NCI-H2227 (cell line): ENCODE data around the gene OR5AU1.
A peak's percentile ranks its signal among the peaks of the same experiment; 100 is the strongest.

Experiments used
- DNase-seq: peaks from one replicate; lab custom pipeline; 2025; ENCODE audit not compliant: unreplicated experiment; lab: John Stamatoyannopoulos, UW

The OR5AU1 gene

GRCh38 chr14:21155963-21156362, at the start of gene OR5AU1:
Gene OR5AU1, minus strand, starts transcription at chr14:21156063. Its CDS starts 191 bp downstream, at chr14:21155872.
- DNase-seq, result no peak

- DNase-seq, result no peak
These were observed 49.3 kb upstream of the OR5AU1 start for GRCh38 chr14:21205026-21205677.

GRCh38 chr14:21204167-21205025, 48.5 kb upstream of the OR5AU1 start:
- DNase-seq, result no peak

- DNase-seq, result no peak
These were observed 47.8 kb upstream of the OR5AU1 start for GRCh38 chr14:21203470-21204166.

- no peak for DNase-seq
These were observed 46.8 kb upstream of the OR5AU1 start for GRCh38 chr14:21202463-21203358.

- DNase-seq, result no peak
These were observed 46.0 kb upstream of the OR5AU1 start for GRCh38 chr14:21201732-21202462.

- no peak for DNase-seq
These were observed 45.0 kb upstream of the OR5AU1 start for GRCh38 chr14:21200752-21201461.

- DNase-seq, result no peak
These were observed 44.0 kb upstream of the OR5AU1 start for GRCh38 chr14:21199611-21200560.

- no peak for DNase-seq
These were observed 41.7 kb upstream of the OR5AU1 start for GRCh38 chr14:21197418-21198205.

- DNase-seq, result no peak
These were observed 38.7 kb upstream of the OR5AU1 start for GRCh38 chr14:21194597-21194996.

- DNase-seq, result no peak
These were observed 37.1 kb upstream of the OR5AU1 start for GRCh38 chr14:21192875-21193535.

GRCh38 chr14:21192447-21192822, 36.6 kb upstream of the OR5AU1 start:
- no peak for DNase-seq

GRCh38 chr14:21191809-21192446, 36.1 kb upstream of the OR5AU1 start:
- peak; percentile 90 for DNase-seq

- peak; percentile 41 for DNase-seq
These were observed 35.5 kb upstream of the OR5AU1 start for GRCh38 chr14:21191261-21191808.

- no peak for DNase-seq
These were observed 29.6 kb upstream of the OR5AU1 start for GRCh38 chr14:21185491-21185890.

- DNase-seq, result no peak
These were observed 28.4 kb upstream of the OR5AU1 start for GRCh38 chr14:21184254-21184653.
